SU-DHL-6 (cell line): ENCODE measurements around the gene LRRC56.

Experiments
- EZH2phosphoT487 ChIP-seq: fragments of 200-600 bp; sonication (generic), shearing (Covaris generic); conservative IDR thresholded peaks from 2 replicates; pipeline ENCODE4 v1.6.1; 2018; ENCODE audit warnings: mild to moderate bottlenecking, antibody characterized with exemption, low read length, moderate library complexity, mixed read lengths
- TF ChIP-seq, protein P1 (sequence below): fragments of 200-600 bp; sonication (generic); IDR thresholded peaks from one replicate; pipeline ENCODE4 v1.5.1; 2017; ENCODE audit warnings: antibody characterized with exemption, mild to moderate bottlenecking, low read length, moderate library complexity; ENCODE audit not compliant: insufficient read depth, poor library complexity, severe bottlenecking

DNA sequence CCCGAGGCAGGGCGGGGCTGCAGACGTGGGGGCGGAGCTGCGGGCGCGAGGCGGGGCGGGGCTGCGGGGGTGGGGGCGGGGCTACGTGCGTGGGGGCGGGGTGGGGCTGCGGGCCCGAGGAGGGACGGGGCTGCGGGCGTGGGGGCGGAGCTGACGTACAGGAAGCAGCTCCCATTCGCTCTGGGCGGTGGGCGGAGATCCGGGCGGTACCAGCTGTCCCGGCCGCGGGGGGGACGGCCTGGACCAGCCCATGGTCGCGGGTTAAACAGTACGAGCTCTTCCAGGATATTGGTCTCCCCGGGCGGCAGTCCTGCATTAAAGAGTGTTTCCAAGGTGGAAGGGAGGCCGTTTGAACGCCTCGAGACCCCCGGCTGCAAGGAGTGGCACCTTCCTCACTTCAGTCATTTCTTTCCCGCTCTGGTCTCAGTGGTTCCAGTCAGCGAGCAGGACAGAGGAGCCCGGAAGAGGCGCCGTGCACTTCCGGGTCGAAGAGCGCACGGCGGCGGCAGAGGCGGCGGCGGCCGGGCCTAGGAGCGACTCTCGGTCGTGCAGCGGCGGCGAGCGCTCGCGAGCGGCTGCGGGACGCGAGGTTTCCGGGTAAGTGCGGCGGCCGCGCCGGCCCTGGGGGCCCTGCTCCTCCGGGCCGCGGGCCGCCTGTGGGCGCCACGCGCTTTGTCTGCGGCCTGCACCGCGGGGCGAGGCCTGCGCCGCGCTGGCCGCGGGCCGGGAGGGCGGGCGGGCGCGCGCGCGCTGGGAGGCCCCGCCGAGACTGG is 38.9 kb downstream of the LRRC56 start, which contains the start of gene PHRF1:
- TF ChIP-seq, protein P1, sequence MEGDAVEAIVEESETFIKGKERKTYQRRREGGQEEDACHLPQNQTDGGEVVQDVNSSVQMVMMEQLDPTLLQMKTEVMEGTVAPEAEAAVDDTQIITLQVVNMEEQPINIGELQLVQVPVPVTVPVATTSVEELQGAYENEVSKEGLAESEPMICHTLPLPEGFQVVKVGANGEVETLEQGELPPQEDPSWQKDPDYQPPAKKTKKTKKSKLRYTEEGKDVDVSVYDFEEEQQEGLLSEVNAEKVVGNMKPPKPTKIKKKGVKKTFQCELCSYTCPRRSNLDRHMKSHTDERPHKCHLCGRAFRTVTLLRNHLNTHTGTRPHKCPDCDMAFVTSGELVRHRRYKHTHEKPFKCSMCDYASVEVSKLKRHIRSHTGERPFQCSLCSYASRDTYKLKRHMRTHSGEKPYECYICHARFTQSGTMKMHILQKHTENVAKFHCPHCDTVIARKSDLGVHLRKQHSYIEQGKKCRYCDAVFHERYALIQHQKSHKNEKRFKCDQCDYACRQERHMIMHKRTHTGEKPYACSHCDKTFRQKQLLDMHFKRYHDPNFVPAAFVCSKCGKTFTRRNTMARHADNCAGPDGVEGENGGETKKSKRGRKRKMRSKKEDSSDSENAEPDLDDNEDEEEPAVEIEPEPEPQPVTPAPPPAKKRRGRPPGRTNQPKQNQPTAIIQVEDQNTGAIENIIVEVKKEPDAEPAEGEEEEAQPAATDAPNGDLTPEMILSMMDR = no peak
- TF ChIP-seq EZH2phosphoT487 = no peak
